Measurements from ENCODE around the gene TMEM176A.

GRCh38 chr7:150806863-150807262 lies 6.3 kb downstream of the TMEM176A start:
- TF ChIP-seq ARNTL (CRISPR knock-in tag; IDR thresholded peaks at IDR 0.05; ENCODE audit: borderline replicate concordance, low read depth) (no peak), CSDC2 (CRISPR knock-in tag; IDR thresholded peaks at IDR 0.05) (no peak), ESRRG (CRISPR knock-in tag; IDR thresholded peaks at IDR 0.05) (no peak), CSRNP3 (CRISPR knock-in tag; IDR thresholded peaks at IDR 0.05) (no peak), OSR1 (CRISPR knock-in tag; IDR thresholded peaks at IDR 0.05) (no peak), CREB5 (CRISPR knock-in tag; IDR thresholded peaks at IDR 0.05; ENCODE audit: low read depth) (no peak), TOX (CRISPR knock-in tag; IDR thresholded peaks at IDR 0.05; ENCODE audit: borderline replicate concordance) (no peak), TSHZ2 (CRISPR knock-in tag; IDR thresholded peaks at IDR 0.05) (no peak), ZFP3 (CRISPR knock-in tag; IDR thresholded peaks at IDR 0.05) (no peak)
- TF ChIP-seq, protein P1, sequence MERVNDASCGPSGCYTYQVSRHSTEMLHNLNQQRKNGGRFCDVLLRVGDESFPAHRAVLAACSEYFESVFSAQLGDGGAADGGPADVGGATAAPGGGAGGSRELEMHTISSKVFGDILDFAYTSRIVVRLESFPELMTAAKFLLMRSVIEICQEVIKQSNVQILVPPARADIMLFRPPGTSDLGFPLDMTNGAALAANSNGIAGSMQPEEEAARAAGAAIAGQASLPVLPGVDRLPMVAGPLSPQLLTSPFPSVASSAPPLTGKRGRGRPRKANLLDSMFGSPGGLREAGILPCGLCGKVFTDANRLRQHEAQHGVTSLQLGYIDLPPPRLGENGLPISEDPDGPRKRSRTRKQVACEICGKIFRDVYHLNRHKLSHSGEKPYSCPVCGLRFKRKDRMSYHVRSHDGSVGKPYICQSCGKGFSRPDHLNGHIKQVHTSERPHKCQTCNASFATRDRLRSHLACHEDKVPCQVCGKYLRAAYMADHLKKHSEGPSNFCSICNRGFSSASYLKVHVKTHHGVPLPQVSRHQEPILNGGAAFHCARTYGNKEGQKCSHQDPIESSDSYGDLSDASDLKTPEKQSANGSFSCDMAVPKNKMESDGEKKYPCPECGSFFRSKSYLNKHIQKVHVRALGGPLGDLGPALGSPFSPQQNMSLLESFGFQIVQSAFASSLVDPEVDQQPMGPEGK (CRISPR knock-in tag; IDR thresholded peaks at IDR 0.05; ENCODE audit: borderline replicate concordance) = no peak

Measured in SK-N-SH treated with all-trans-retinoic acid at 6 μM for 48 hours (cell line).